ENCODE measurements around the gene AHNAK.
"Not testable (repeated sequence)": the region's sequence is repeated elsewhere in the genome, so short reads cannot be mapped to it uniquely, and the experiment has no call there.

Gene AHNAK

GRCh38 chr11:62573006-62573591 lies 26.5 kb upstream of the AHNAK start:
- peak; percentile 36 for DNase-seq

GRCh38 chr11:62572431-62572830 lies 25.8 kb upstream of the AHNAK start:
- no peak for DNase-seq

- not testable (repeated sequence) for DNase-seq
These were observed 24.9 kb upstream of the AHNAK start for GRCh38 chr11:62571493-62571892.

- not testable (repeated sequence) for DNase-seq
These were observed 24.3 kb upstream of the AHNAK start for GRCh38 chr11:62570903-62571302.

GRCh38 chr11:62569611-62570010 lies 23.0 kb upstream of the AHNAK start:
- no peak for DNase-seq

- no peak for DNase-seq
These were observed 20.5 kb upstream of the AHNAK start for GRCh38 chr11:62567018-62567633.

GRCh38 chr11:62566247-62566646 lies 19.6 kb upstream of the AHNAK start:
- no peak for DNase-seq

GRCh38 chr11:62565100-62565802 lies 18.6 kb upstream of the AHNAK start:
- no peak for DNase-seq

GRCh38 chr11:62561677-62562230 lies 15.1 kb upstream of the AHNAK start:
- not testable (repeated sequence) for DNase-seq

- peak; percentile 83 for DNase-seq
These were observed 14.0 kb upstream of the AHNAK start for GRCh38 chr11:62560566-62561103.

GRCh38 chr11:62559626-62560025 lies 13.0 kb upstream of the AHNAK start:
- DNase-seq: not testable (repeated sequence)

GRCh38 chr11:62559204-62559603 lies 12.6 kb upstream of the AHNAK start:
- DNase-seq: no peak

GRCh38 chr11:62558669-62559068 lies 12.1 kb upstream of the AHNAK start:
- DNase-seq: no peak

- peak; percentile 55 for DNase-seq
These were observed 10.4 kb upstream of the AHNAK start for GRCh38 chr11:62556875-62557631.

GRCh38 chr11:62556108-62556874 lies 9.7 kb upstream of the AHNAK start:
- DNase-seq: peak; percentile 75

- DNase-seq: peak; percentile 62
These were observed 9.0 kb upstream of the AHNAK start for GRCh38 chr11:62555464-62556107.

GRCh38 chr11:62554387-62555167 lies 8.0 kb upstream of the AHNAK start:
- no peak for DNase-seq

- no peak for DNase-seq
These were observed 7.3 kb upstream of the AHNAK start for GRCh38 chr11:62553839-62554361.

GRCh38 chr11:62553080-62553838 lies 6.7 kb upstream of the AHNAK start:
- peak; percentile 47 for DNase-seq

Measured in stimulated activated CD4-positive, alpha-beta T cell treated with anti-CD3 and anti-CD28 coated beads, Interleukin-4, amount 100 ng/mL, for 24 hours (primary cell).